NCI-H1092 (cell line): ENCODE results near the gene LY6G5B.
A peak's percentile ranks its signal among the peaks of the same experiment; 100 is the strongest.
"Not testable (repeated sequence)": the region's sequence is repeated elsewhere in the genome, so short reads cannot be mapped to it uniquely, and the experiment has no call there.

ENCODE experiments used
- DNase-seq: peaks from one replicate; lab custom pipeline; 2025; lab: John Stamatoyannopoulos, UW

The LY6G5B gene

GRCh38 chr6:31691078-31691463 is 21.3 kb downstream of the LY6G5B start:
- no peak for DNase-seq

DNA sequence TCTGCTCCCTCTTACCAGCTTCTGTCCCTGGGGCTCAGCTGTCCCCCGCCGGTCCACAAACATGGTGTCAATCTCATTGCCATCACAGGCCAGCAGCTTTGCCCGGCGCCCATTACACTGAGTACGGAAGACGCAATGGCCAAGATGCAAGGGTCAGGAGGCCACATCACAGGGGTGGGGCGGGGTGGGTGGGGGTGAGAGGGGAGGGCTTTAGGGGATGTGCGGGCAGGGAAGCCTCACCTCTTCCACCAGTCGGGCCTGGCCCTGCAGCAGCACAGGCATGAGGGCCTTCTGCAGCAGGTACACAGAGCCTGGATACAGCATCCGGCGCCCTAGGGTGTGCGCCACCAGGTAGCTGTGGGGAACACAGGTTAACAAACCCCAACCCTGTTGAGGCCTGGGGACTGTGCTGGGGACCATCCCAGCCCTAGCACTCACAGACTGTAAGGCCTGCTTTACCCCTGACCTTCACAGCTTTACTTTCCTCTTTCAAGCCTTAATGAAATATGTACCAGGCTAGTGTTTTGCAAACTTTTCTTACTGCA is 21.9 kb downstream of the LY6G5B start:
- DNase-seq, result no peak

DNA sequence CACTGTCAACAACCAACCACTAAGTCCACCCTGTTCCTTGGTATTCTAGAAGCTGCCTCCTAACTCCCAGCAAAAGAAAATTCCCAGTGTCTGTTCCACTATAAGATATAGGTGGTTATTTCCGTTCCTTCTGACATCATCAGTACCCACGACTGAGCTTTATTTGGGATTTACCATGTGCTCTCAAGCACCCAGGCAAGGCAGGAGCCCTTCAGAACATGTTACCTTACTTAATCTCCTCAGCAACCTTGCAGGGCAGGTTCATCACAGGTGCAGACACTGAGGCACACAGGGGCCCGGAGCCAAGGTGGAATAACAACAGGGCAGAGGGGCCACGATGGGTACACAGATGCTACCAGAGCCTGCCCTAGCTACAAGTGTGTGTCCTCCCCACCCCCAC is 22.6 kb downstream of the LY6G5B start:
- no peak for DNase-seq

DNA sequence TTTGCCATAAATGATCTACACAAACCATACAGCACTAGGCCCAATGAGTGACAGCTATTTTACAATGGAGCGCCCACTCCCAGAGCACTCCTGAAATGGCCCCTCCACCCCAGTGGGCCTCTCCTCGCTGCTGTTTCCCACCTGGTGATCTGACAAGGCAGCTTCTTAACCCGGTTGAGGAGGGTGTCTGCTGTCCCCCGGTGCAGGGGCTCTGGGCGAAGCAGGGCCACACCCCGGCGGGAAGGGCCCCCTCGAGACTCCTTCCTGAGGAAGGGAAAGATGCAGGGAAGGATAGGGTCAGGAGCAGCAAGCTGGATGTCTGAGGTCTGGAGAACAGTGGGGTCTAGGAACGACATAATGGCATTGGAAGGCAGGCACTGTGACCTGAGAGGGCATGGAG is 23.1 kb downstream of the LY6G5B start:
- DNase-seq, result no peak

GRCh38 chr6:31693535-31693934 is 23.8 kb downstream of the LY6G5B start:
- no peak for DNase-seq

DNA sequence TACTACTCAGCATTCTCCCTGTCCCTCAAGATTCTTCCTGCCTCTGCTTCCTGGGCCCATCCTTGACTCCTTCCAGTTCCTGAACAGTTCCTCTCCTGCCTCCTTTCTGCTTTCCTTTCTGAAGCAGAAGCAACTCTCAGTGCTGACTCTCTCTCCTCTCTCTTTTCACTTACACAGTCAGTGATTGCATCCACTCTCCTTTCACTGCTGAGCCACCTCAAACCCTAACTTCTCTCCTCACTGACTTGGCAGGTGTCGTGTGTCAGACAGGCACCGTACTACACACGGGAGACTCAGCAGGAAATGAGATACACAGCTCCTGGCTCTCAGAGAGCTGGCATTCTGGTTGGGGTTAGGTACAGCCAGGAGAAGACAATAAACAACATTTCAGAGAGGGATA is 27.8 kb downstream of the LY6G5B start:
- no peak for DNase-seq

DNA sequence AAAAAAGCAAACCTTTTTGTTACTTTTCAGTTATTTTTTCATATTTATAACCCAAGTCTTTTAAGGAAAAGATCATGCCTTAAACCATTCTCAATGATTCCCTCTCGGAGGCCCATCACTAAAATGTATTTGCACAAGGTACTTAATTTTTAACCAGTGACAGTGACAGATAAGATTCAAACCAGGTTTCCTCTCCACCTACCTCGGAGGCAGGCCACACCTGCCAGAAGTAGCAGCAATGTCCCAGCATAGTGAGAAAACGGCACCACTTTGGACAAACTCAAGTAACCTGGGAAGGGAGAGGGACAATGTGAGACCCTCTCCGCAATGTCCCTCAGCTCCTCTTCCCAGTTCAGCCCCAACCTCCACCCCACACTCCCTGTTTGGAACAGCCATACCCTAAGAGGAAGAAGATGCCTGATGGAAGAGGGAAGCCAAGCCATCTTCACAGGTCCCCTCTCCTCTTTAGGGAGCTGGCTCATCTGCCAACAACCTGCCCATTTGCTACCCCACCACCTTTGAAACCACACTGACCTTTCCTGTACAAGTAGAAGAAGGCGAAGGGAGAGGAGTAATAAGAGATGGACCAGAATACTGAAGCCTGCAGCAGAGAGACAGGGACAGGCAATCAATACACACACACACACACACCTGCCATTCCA is 31.1 kb downstream of the LY6G5B start:
- no peak for DNase-seq

DNA sequence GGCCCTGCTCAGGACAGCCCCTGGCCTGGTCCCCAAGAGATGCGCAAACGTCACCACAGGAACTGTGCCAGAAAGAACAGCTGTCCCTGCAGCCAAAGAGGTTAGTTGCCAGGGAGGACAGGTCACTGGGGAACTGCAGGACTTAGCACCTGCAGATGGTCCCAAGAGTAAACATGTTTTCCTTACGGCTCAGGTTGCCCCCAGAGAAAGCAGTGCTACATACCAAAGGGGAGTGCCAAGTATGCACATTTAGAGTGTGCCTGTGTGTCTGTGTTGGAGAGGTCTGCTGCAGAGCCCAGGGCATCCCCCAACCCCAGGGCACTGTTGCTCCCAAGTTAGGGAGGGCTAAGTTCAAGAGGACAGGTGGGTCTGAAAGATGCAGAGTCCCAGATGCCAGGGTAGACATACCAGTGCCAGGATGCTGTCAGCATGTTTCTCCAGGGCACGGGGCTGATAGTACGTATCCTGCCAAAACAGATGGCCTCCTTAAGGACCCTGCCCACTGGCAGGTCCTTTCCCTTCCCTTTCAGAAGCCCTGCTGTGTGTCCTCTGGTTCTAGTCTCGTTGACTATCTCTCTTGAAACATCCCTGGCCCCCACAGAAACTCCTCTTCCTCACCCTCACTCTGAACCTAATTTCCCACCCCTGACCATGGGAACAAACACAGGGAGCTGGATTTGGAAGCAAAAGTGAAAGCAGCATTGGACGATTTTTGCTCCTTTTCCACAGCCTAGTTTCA is 32.1 kb downstream of the LY6G5B start:
- DNase-seq, result peak; percentile 12

DNA sequence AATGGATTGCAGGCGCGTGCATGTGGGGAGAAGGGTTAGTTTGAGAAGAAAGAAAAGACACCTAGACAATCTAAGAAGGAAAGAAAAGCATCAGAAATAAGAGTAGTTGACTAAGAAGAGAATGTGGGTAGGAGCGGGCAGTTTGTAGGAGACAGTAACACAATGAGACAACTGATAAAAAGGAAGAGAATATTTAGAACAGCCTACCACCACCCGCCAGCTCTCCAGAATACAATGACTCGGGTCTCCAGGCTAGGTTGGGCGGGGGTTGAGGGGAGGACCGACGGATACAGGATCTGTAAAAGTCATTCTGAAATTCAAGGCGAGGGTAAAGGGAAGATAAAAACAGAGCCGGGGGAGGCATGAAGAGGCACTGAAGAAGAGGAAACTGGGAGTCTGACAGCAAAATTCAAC is 32.6 kb downstream of the LY6G5B start:
- DNase-seq, result no peak

- DNase-seq, result peak; percentile 88
Measured at GRCh38 chr6:31702819-31703716, 33.3 kb downstream of the LY6G5B start, which contains the start of gene ABHD16A. TSS of gene ABHD16A (minus strand) at chr6:31703324. CDS start at chr6:31703281, 43 bp downstream.

GRCh38 chr6:31705931-31706330 is 36.2 kb downstream of the LY6G5B start:
- no peak for DNase-seq

- DNase-seq, result no peak
Measured at GRCh38 chr6:31706599-31706998, 36.8 kb downstream of the LY6G5B start, which contains the start of gene LY6G6F. TSS of gene LY6G6F (plus strand) at chr6:31706866. CDS start at chr6:31706907, 41 bp downstream.

- no peak for DNase-seq
Measured at GRCh38 chr6:31707701-31708100, 37.9 kb downstream of the LY6G5B start.

- DNase-seq, result no peak
Measured at GRCh38 chr6:31708224-31708623, 38.4 kb downstream of the LY6G5B start.

- DNase-seq, result not testable (repeated sequence)
Measured at GRCh38 chr6:31709157-31709556, 39.4 kb downstream of the LY6G5B start.

- no peak for DNase-seq
Measured at GRCh38 chr6:31710523-31711219, 40.9 kb downstream of the LY6G5B start.

GRCh38 chr6:31711233-31711632 is 41.5 kb downstream of the LY6G5B start:
- no peak for DNase-seq

- DNase-seq, result no peak
Measured at GRCh38 chr6:31712296-31712695, 42.5 kb downstream of the LY6G5B start.

DNA sequence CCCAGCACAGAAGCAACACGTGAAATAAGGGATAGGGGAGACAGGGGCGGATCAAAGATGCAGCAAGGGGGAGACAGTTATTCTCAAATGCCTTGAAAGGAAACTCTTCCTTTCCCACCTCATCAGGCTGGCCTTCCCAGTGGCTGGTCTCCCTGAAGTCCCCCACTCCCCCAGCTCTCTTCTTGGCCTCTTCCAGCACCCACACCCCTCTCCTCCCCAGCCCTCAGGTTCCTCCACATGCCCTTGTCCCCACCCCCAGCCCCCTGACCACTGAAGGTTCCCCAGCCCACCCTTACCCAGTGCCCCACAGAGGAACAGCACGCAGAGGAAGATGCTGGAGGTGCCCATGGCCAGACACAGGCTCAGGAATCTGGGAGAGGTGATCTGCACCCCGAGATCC is 43.7 kb downstream of the LY6G5B start:
- no peak for DNase-seq

- DNase-seq, result no peak
Measured at GRCh38 chr6:31713991-31714684, 44.4 kb downstream of the LY6G5B start.
